Neural crest cell (in vitro differentiated cells): ENCODE data around the gene PREX1. TPM values are rescaled to one million over a fixed set of nuclear protein-coding genes. Genes with fewer than 3 reads are reported as not detected.

Source experiments
- DNase-seq: peaks from one replicate; pipeline ENCODE4 v3.0.0; 2021; ENCODE audit warnings: low read depth, mixed read lengths, low spot score
- H3K27ac Mint-ChIP-seq: one replicate; pipeline ENCODE4 v1.8.0; 2021; ENCODE audit warnings: mild to moderate bottlenecking, mixed read lengths; ENCODE audit not compliant: unreplicated experiment
- H3K27me3 Mint-ChIP-seq: 2 replicates; pipeline ENCODE4 v1.8.0; 2021; ENCODE audit warnings: low read depth, mild to moderate bottlenecking, mixed read lengths
- H3K36me3 Mint-ChIP-seq: 2 replicates; pipeline ENCODE4 v1.8.0; 2021; ENCODE audit warnings: low read depth, mild to moderate bottlenecking, mixed read lengths
- H3K4me1 Mint-ChIP-seq: 2 replicates; pipeline ENCODE4 v1.8.0; 2021; ENCODE audit warnings: mixed read lengths
- H3K4me3 Mint-ChIP-seq: one replicate; pipeline ENCODE4 v1.8.0; 2021; ENCODE audit warnings: mild to moderate bottlenecking, mixed read lengths
- H3K9me3 Mint-ChIP-seq: 2 replicates; pipeline ENCODE4 v1.8.0; 2021; ENCODE audit warnings: mixed read lengths
- CTCF ChIP-seq: fragments of 200-600 bp; sonication (generic); conservative IDR thresholded peaks from 2 replicates; pipeline ENCODE4 v1.5.0; 2021; ENCODE audit warnings: antibody characterized with exemption, mild to moderate bottlenecking
- total RNA-seq: library from RNA; stranded (reverse); gene quantifications from 2 replicates; pipeline ENCODE4 v1.2.1, GENCODE V29; 2021

The PREX1 gene
- total RNA-seq, 1 donor from 2014 or later = 72.4 TPM

- peak overlapping the region; percentile 69 for H3K4me3 Mint-ChIP-seq
- peaks cover 90% of the 10 kb centered on the region for H3K4me1 Mint-ChIP-seq
- no peaks in the 10 kb centered on the region for H3K27me3 Mint-ChIP-seq
- TF ChIP-seq CTCF = no peak
- no peak for DNase-seq
- no peaks in the 10 kb centered on the region for H3K9me3 Mint-ChIP-seq
- no peaks in the 10 kb centered on the region for H3K36me3 Mint-ChIP-seq
- peak overlapping the region; percentile 73 for H3K27ac Mint-ChIP-seq
Measured at GRCh38 chr20:48789781-48790472, 37.9 kb downstream of the PREX1 start.

- DNase-seq = no peak
- Mint-ChIP-seq H3K36me3 (no peaks in the 10 kb centered on the region), H3K4me3 (peak overlapping the region; percentile 83), H3K27me3 (no peaks in the 10 kb centered on the region), H3K4me1 (peaks cover 83% of the 10 kb centered on the region), H3K9me3 (no peaks in the 10 kb centered on the region), H3K27ac (peak overlapping the region; percentile 97)
- TF ChIP-seq CTCF = no peak
Measured at GRCh38 chr20:48789185-48789668, 38.6 kb downstream of the PREX1 start.

- Mint-ChIP-seq H3K36me3 (no peaks in the 10 kb centered on the region), H3K27me3 (no peaks in the 10 kb centered on the region), H3K4me1 (peaks cover 76% of the 10 kb centered on the region), H3K9me3 (no peaks in the 10 kb centered on the region), H3K4me3 (peak overlapping the region; percentile 83), H3K27ac (peak overlapping the region; percentile 97)
- no peak for DNase-seq
- no peak for TF ChIP-seq CTCF
Measured at GRCh38 chr20:48788486-48789072, 39.2 kb downstream of the PREX1 start.

- peak overlapping the region; percentile 83 for H3K4me3 Mint-ChIP-seq
- no peak for TF ChIP-seq CTCF
- H3K27me3 Mint-ChIP-seq = no peaks in the 10 kb centered on the region
- DNase-seq = no peak
- H3K9me3 Mint-ChIP-seq = no peaks in the 10 kb centered on the region
- peak overlapping the region; percentile 97 for H3K27ac Mint-ChIP-seq
- H3K36me3 Mint-ChIP-seq = no peaks in the 10 kb centered on the region
- H3K4me1 Mint-ChIP-seq = peaks cover 71% of the 10 kb centered on the region
Measured at GRCh38 chr20:48787861-48788375, 39.9 kb downstream of the PREX1 start.

GRCh38 chr20:48786951-48787705, 40.7 kb downstream of the PREX1 start:
- Mint-ChIP-seq H3K36me3 (no peaks in the 10 kb centered on the region), H3K4me1 (peaks cover 65% of the 10 kb centered on the region), H3K27ac (peak overlapping the region; percentile 97), H3K4me3 (peak overlapping the region; percentile 83), H3K9me3 (no peaks in the 10 kb centered on the region), H3K27me3 (no peaks in the 10 kb centered on the region)
- no peak for TF ChIP-seq CTCF
- peak; percentile 58 for DNase-seq
